Measurements from ENCODE around the gene ZNF12. TPM values are rescaled to one million over a fixed set of nuclear protein-coding genes. Genes with fewer than 3 reads are reported as not detected.

The ZNF12 gene
- total RNA-seq, 4 donors from 2014 or later: 11.1 to 27.6 (median 16.1) TPM

GRCh38 chr7:6642861-6643640 lies 63.7 kb downstream of the ZNF12 start:
- DNase-seq (ENCODE audit: low spot score) (no peak), ATAC-seq (ENCODE audit: low FRiP score) (no peak)
- TF ChIP-seq, protein P1, sequence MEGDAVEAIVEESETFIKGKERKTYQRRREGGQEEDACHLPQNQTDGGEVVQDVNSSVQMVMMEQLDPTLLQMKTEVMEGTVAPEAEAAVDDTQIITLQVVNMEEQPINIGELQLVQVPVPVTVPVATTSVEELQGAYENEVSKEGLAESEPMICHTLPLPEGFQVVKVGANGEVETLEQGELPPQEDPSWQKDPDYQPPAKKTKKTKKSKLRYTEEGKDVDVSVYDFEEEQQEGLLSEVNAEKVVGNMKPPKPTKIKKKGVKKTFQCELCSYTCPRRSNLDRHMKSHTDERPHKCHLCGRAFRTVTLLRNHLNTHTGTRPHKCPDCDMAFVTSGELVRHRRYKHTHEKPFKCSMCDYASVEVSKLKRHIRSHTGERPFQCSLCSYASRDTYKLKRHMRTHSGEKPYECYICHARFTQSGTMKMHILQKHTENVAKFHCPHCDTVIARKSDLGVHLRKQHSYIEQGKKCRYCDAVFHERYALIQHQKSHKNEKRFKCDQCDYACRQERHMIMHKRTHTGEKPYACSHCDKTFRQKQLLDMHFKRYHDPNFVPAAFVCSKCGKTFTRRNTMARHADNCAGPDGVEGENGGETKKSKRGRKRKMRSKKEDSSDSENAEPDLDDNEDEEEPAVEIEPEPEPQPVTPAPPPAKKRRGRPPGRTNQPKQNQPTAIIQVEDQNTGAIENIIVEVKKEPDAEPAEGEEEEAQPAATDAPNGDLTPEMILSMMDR (IDR thresholded peaks at IDR 0.05): no peak

- no peak for DNase-seq (ENCODE audit: low spot score)
- no peak for ATAC-seq (ENCODE audit: low FRiP score)
- TF ChIP-seq, protein P1 (IDR thresholded peaks at IDR 0.05): no peak
These were observed 64.4 kb downstream of the ZNF12 start for GRCh38 chr7:6642239-6642839.

- TF ChIP-seq, protein P1 (IDR thresholded peaks at IDR 0.05): no peak
- DNase-seq (ENCODE audit: low spot score) (no peak), ATAC-seq (ENCODE audit: low FRiP score) (no peak)
These were observed 65.3 kb downstream of the ZNF12 start for GRCh38 chr7:6641305-6642035.

DNA sequence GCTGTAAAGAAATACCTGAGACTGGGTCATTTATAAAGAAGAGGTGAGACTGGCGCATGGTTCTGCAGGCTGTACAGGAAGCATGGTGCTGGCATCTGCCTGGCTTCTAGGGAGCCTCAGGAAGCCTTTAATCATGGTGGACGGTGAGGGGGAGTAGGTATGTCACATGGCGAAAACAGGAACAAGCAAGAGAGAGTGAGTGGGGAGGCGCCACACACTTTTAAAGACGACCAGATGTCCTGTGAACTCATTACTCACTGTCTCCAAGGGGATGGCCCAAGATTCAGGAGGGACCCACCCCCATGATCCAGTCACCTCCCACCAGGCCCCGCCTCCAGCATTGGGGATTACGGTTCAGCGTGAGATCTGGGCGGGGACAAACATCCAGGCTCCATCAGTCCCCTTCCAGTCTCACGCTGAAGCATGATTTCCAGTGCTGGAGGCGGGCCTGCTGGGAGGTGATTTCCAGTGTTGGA lies 66.5 kb downstream of the ZNF12 start:
- ATAC-seq (ENCODE audit: low FRiP score) (no peak), DNase-seq (ENCODE audit: low spot score) (no peak)
- TF ChIP-seq, protein P1 (IDR thresholded peaks at IDR 0.05): no peak

GRCh38 chr7:6639627-6640026 lies 67.1 kb downstream of the ZNF12 start:
- TF ChIP-seq, protein P1 (IDR thresholded peaks at IDR 0.05): no peak
- DNase-seq (ENCODE audit: low spot score) (no peak), ATAC-seq (ENCODE audit: low FRiP score) (no peak)

GRCh38 chr7:6639032-6639431 lies 67.7 kb downstream of the ZNF12 start:
- DNase-seq (ENCODE audit: low spot score) (no peak), ATAC-seq (ENCODE audit: low FRiP score) (no peak)
- TF ChIP-seq, protein P1 (IDR thresholded peaks at IDR 0.05): no peak

Other genes starting within 250 kb of the ZNF12 start
- gene KDELR2, start 222.8 kb downstream of the ZNF12 start, total RNA-seq: 100 to 1,000 TPM in 2 of 4 donors, 10 to 100 TPM in 2; 86.9 to 120 (median 94.0) TPM
- not detected for gene GRID2IP, start 155.5 kb downstream of the ZNF12 start, total RNA-seq
- gene ZDHHC4, start 129.5 kb downstream of the ZNF12 start, total RNA-seq: 10 to 100 TPM; 30.6 to 52.3 (median 42.3) TPM
- 10 to 100 TPM; 20.2 to 45.1 (median 24.1) TPM for gene INTS15, start 116.9 kb downstream of the ZNF12 start, total RNA-seq
- 1 to 10 TPM; 4.1 to 5.6 (median 4.7) TPM for gene ZNF853, start 91.3 kb downstream of the ZNF12 start, total RNA-seq
- gene ZNF316, start 69.6 kb downstream of the ZNF12 start, total RNA-seq: 10 to 100 TPM; 14.4 to 27.5 (median 18.8) TPM
- under 1 TPM in 1 of 4 donors, not detected in 3; 0.93 TPM for gene RSPH10B2, start 47.2 kb upstream of the ZNF12 start, total RNA-seq
- 10 to 100 TPM; 25.7 to 59.9 (median 28.2) TPM for gene CCZ1B, start 119.3 kb upstream of the ZNF12 start, total RNA-seq